ENCODE measurements around the gene SLC9C2. TPM values are rescaled to one million over a fixed set of nuclear protein-coding genes. Genes with fewer than 3 reads are reported as not detected.

The SLC9C2 gene
- total RNA-seq, 6 experiments from 2014 or later: not detected

DNA sequence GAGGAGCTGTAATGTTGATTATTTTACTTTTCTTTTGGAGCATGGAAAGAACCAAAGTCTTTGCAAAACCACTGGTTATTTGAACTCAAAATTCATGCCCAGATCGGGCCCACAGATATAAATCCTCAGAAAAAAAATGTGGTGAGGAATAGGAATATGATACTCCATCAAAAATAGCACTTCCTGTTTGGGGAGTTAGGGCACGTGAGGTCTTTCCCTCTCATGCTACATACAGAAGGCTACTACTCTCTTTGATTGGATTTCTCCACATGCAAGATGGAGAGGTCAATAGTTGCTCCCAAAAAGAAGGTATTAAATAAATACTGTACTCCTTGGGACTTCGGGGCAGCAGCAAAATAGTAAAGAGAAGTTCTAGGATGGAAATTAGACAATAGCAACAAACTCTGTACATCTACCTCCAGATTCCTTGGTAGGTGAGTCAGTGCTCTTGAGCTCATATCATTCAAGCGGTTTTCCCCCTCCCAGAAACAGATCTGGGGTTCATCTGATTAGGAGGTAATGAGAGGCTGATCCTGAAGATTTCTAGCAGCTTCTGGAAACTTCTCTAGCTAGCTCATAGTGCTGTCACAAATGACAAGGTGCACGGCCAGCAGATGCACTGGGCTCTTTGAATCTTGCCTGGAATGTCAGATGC, 47.1 kb downstream of the SLC9C2 start:
- no peak for DNase-seq
- Histone ChIP-seq H3K4me3 (no peak overlapping the region), H3K9me3 (no peaks in the 10 kb centered on the region), H3K4me1 (no peaks in the 10 kb centered on the region), H3K36me3 (no peaks in the 10 kb centered on the region), H3K27me3 (no peaks in the 10 kb centered on the region), H3K27ac (no peak overlapping the region)
- TF ChIP-seq POLR2A (IDR thresholded peaks at IDR 0.05): no peak
- TF ChIP-seq, protein P1, sequence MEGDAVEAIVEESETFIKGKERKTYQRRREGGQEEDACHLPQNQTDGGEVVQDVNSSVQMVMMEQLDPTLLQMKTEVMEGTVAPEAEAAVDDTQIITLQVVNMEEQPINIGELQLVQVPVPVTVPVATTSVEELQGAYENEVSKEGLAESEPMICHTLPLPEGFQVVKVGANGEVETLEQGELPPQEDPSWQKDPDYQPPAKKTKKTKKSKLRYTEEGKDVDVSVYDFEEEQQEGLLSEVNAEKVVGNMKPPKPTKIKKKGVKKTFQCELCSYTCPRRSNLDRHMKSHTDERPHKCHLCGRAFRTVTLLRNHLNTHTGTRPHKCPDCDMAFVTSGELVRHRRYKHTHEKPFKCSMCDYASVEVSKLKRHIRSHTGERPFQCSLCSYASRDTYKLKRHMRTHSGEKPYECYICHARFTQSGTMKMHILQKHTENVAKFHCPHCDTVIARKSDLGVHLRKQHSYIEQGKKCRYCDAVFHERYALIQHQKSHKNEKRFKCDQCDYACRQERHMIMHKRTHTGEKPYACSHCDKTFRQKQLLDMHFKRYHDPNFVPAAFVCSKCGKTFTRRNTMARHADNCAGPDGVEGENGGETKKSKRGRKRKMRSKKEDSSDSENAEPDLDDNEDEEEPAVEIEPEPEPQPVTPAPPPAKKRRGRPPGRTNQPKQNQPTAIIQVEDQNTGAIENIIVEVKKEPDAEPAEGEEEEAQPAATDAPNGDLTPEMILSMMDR (IDR thresholded peaks at IDR 0.05): no peak
- no peak for ATAC-seq
- WGBS (ENCODE audit: insufficient coverage, low coverage, low lambda C conversion rate, missing lambda C conversion rate): 52% methylated on average over 5 of the region's 5 CpGs
- intact Hi-C loops (cut with DNase I): no loop called here

DNA sequence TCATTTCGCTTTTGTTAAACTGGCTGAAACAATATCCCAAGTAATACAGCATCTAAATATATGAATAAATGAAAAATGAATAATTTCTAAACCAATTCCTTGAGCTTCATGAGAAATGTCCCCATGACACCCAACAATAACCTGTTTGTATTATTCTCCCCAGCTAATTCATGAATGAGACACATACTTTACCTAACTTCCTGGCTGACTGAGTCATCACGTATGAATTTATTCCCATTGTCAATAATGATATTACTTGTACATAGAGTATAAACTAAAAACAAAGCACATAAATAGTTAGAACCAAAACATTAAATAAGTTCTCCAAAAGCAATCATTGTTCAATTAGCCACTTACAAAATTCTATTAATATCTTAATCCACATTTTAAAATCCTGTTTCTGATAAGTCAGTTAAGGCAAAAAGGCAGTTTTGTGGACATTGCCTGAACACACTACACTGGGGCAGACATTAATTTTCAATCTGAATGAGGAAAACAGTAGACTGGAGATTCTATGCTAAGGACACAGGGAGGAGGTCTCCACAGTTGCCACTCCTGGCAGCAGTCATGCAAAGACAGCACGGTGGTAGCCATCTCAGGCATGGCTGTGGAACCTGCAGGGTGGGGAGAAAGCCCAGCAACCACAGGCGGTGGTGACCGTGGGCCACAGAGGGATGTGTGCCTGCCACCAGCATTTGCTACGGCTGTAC, 48.2 kb downstream of the SLC9C2 start:
- Histone ChIP-seq H3K36me3 (no peaks in the 10 kb centered on the region), H3K27ac (no peak overlapping the region), H3K4me1 (no peaks in the 10 kb centered on the region), H3K27me3 (no peaks in the 10 kb centered on the region), H3K4me3 (no peak overlapping the region), H3K9me3 (no peaks in the 10 kb centered on the region)
- DNase-seq: no peak
- WGBS (ENCODE audit: insufficient coverage, low coverage, low lambda C conversion rate, missing lambda C conversion rate): 83% methylated on average over 6 of the region's 6 CpGs
- no peak for ATAC-seq
- intact Hi-C loops (cut with DNase I): no loop called here
- TF ChIP-seq POLR2A (IDR thresholded peaks at IDR 0.05): no peak
- TF ChIP-seq, protein P1 (IDR thresholded peaks at IDR 0.05): no peak

DNA sequence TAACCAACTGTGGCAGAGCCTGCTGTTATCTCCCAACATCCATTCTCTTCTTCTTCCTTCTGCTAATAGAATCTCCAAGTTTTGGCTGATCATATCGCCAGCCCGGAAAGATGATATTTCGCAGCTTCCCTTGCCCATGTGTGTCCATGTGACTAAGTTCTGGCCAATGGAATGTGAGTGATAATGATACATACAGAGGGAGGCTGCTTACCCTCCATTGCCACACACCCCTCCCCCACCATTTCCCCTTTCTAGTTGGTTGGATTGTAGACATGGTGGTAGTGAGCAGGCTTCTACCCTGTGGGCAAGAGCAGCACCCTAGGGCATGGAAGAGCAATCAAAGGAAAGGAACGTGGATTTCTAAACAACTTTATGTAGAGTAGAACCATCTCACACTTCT, 48.8 kb downstream of the SLC9C2 start:
- ATAC-seq (no peak), DNase-seq (no peak)
- Histone ChIP-seq H3K27me3 (no peaks in the 10 kb centered on the region), H3K9me3 (no peaks in the 10 kb centered on the region), H3K27ac (no peak overlapping the region), H3K4me1 (no peaks in the 10 kb centered on the region), H3K4me3 (no peak overlapping the region), H3K36me3 (no peaks in the 10 kb centered on the region)
- intact Hi-C loops (cut with DNase I): no loop called here
- WGBS (ENCODE audit: insufficient coverage, low coverage, low lambda C conversion rate, missing lambda C conversion rate): 78% methylated on average over 4 of the region's 4 CpGs
- no peak for TF ChIP-seq POLR2A (IDR thresholded peaks at IDR 0.05)
- TF ChIP-seq, protein P1 (IDR thresholded peaks at IDR 0.05): no peak

DNA sequence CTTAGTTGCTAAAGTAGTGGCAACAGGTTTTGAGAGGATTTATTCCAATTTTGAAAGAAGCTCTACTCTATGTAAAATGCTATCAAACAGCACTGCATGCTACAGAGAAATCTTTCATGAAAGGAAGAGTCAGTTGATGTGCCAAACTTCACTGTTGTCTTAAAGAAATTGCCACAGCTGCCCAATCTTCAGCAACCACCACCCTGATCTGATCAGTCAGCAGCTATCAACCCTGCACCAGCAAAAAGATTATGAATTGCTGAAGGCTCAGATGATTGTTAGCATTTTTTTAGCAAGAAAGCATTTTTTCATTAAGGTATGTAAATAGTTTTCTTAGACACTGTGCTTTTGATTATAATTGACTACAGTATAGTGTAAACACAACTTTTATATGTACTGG, 49.6 kb downstream of the SLC9C2 start:
- no peak for TF ChIP-seq POLR2A (IDR thresholded peaks at IDR 0.05)
- TF ChIP-seq, protein P1 (IDR thresholded peaks at IDR 0.05): no peak
- ATAC-seq (no peak), DNase-seq (no peak)
- Histone ChIP-seq H3K4me1 (no peaks in the 10 kb centered on the region), H3K27me3 (no peaks in the 10 kb centered on the region), H3K27ac (no peak overlapping the region), H3K9me3 (no peaks in the 10 kb centered on the region), H3K4me3 (no peak overlapping the region), H3K36me3 (no peaks in the 10 kb centered on the region)
- intact Hi-C loops (cut with DNase I): no loop called here
